Activated naive CD4-positive, alpha-beta T cell treated with anti-CD3 and anti-CD28 coated beads, Interleukin-2, amount 50 U/mL, for 24 hours (primary cell): Measurements from ENCODE around the gene EPB41L4A.

Source experiments
- H3K27ac Mint-ChIP-seq: one replicate; pipeline ENCODE4 v1.8.0; 2021; ENCODE audit warnings: mild to moderate bottlenecking, mixed read lengths
- H3K27me3 Mint-ChIP-seq: one replicate; pipeline ENCODE4 v1.8.0; 2021; ENCODE audit warnings: mixed read lengths
- H3K36me3 Mint-ChIP-seq: one replicate; pipeline ENCODE4 v1.8.0; 2021; ENCODE audit warnings: mixed read lengths
- H3K4me1 Mint-ChIP-seq: one replicate; pipeline ENCODE4 v1.8.0; 2021; ENCODE audit warnings: mixed read lengths
- H3K4me3 Mint-ChIP-seq: one replicate; pipeline ENCODE4 v1.8.0; 2021; ENCODE audit warnings: mild to moderate bottlenecking, mixed read lengths
- H3K9me3 Mint-ChIP-seq: one replicate; pipeline ENCODE4 v1.8.0; 2021; ENCODE audit warnings: mixed read lengths

The EPB41L4A gene

DNA sequence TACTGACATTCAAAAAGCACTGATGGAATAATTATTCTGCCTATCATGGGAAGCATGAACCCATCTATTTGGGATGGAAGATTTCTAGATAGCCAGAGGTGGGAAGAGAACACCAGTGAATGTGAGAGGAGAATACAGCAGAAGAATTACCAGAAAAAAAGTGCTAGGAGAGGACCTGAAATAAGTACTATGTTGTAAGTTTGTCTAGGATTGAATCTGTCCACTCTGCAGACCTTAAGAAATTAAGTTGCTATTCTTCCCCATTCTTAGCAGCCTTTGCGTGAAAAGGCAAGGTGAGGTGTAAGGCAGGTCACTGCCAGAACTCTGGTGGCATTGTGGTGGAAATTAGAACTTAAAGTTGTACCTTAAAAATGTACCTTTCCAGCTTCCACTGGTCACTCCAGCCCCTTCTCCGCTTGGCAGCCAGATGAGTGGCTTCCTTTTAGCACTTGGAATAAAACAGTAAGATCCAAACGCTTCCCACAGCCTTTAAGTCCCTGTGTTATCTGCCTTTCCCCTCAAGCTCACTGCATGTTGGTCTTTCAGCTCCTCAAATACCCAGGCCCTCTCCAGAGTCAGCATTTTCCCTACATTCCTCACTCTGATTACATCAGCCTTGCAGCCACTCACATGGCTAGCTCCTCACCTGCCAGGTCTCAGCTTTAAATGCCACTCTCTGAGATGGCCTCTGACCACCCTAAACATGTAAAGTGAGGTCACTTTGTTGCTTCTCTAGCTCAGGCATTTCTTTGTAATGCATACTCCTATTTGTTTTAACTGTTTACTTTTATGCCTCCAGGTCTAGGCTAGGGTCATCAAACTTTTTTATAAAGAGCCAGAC, 253.0 kb downstream of the EPB41L4A start:
- peaks cover 28% of the 10 kb centered on the region for H3K36me3 Mint-ChIP-seq

GRCh38 chr5:112165399-112165798, 253.7 kb downstream of the EPB41L4A start:
- Mint-ChIP-seq H3K27ac (peak overlapping the region; percentile 84), H3K36me3 (peaks cover 32% of the 10 kb centered on the region), H3K9me3 (peaks cover 2% of the 10 kb centered on the region), H3K27me3 (no peaks in the 10 kb centered on the region), H3K4me1 (peaks cover 32% of the 10 kb centered on the region), H3K4me3 (no peak overlapping the region)

More for the DNA sequence above, 253.0 kb downstream of the EPB41L4A start:
- peaks cover 28% of the 10 kb centered on the region for H3K4me1 Mint-ChIP-seq
- H3K9me3 Mint-ChIP-seq, result no peaks in the 10 kb centered on the region
- no peak overlapping the region for H3K4me3 Mint-ChIP-seq
- no peaks in the 10 kb centered on the region for H3K27me3 Mint-ChIP-seq
- H3K27ac Mint-ChIP-seq, result peak overlapping the region; percentile 84

GRCh38 chr5:112163435-112163834, 255.6 kb downstream of the EPB41L4A start:
- Mint-ChIP-seq H3K36me3 (peaks cover 31% of the 10 kb centered on the region), H3K9me3 (peaks cover 5% of the 10 kb centered on the region), H3K4me3 (peak overlapping the region; percentile 97), H3K27ac (peak overlapping the region; percentile 94), H3K27me3 (no peaks in the 10 kb centered on the region), H3K4me1 (peaks cover 48% of the 10 kb centered on the region)

- Mint-ChIP-seq H3K9me3 (peaks cover 16% of the 10 kb centered on the region), H3K36me3 (peaks cover 28% of the 10 kb centered on the region), H3K4me3 (peak overlapping the region; percentile 97), H3K4me1 (peaks cover 58% of the 10 kb centered on the region), H3K27me3 (no peaks in the 10 kb centered on the region), H3K27ac (peak overlapping the region; percentile 96)
Observed at GRCh38 chr5:112161392-112161748, 257.7 kb downstream of the EPB41L4A start.

DNA sequence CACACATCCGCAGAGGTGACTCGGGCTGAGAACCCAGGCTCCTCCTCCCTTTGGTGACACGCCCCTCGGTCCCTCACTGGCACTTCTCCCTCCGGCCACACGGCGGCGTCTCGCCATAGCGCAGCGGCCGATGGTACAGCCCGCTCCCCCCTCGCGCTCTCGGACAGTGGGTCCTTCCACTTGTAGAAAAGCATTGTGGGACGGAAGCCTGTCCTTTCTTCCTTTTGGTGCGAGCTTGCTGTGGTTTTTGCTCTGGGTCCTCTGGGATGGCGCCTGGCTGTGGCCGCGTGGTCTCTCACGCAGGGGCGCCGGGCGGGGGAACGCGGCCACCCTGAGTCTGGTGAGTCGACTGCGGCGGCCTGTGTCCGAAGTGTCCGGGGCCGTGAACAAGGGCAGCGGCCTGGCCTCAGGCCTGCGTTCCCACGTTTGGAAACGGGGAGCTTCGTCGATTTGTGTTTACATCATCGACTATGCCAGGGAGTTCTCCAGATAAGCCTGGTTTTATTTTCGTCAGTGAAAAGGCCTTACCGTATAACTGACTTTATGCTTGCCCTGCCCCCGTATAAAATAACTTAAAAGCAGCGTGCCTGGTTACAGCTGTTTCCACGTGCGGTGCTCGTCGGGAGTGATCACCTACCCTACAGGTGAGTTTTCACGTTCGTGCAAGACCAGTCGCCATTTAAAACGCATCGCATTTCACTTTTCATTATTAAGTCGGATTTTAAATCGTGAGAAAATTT, 258.3 kb downstream of the EPB41L4A start:
- H3K4me3 Mint-ChIP-seq, result peak overlapping the region; percentile 97
- peak overlapping the region; percentile 96 for H3K27ac Mint-ChIP-seq
- H3K4me1 Mint-ChIP-seq, result peaks cover 55% of the 10 kb centered on the region
- peaks cover 28% of the 10 kb centered on the region for H3K36me3 Mint-ChIP-seq
- H3K9me3 Mint-ChIP-seq, result peaks cover 16% of the 10 kb centered on the region
- H3K27me3 Mint-ChIP-seq, result no peaks in the 10 kb centered on the region

DNA sequence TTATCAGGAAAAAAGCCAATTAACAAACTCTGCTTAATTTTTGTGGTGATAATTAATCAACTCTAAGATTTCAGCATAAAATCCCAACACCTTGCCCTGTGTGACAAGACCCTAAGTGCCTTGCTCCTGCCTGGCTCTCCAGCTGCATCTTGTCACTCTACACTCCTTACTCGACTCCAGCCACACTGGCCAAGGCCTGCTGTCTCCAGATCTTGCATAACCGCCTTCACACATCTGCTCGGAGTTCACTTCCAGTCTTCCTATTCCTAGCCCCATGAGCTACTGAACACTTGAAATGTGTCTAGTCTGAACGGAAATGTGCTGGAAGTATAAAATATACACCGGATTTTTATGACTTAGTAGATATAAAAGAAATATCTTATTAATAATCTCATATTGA, 259.6 kb downstream of the EPB41L4A start:
- no peak overlapping the region for H3K4me3 Mint-ChIP-seq
- peaks cover 16% of the 10 kb centered on the region for H3K9me3 Mint-ChIP-seq
- H3K36me3 Mint-ChIP-seq, result peaks cover 28% of the 10 kb centered on the region
- H3K4me1 Mint-ChIP-seq, result peaks cover 65% of the 10 kb centered on the region
- no peak overlapping the region for H3K27ac Mint-ChIP-seq
- H3K27me3 Mint-ChIP-seq, result peaks cover 2% of the 10 kb centered on the region

DNA sequence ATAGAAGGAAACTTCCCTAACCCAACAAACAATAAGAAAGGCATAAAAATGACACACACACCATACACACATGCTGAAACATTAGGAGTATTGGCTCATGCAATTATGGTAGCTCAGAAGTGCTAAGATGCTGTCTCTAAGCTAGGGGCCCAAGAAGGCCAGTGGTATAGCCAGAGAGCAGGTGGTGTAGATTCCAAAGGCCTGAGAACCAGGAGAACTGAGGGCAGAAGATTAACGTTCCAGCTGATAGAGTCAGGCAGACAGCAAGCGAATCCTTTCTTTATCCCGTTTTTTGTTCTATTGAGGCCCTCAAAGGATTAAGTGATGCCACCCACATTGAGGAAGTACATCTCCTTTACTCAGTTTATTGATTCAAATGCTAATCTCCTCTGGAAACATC, 262.9 kb downstream of the EPB41L4A start:
- Mint-ChIP-seq H3K4me3 (no peak overlapping the region), H3K27me3 (peaks cover 2% of the 10 kb centered on the region), H3K36me3 (peaks cover 4% of the 10 kb centered on the region), H3K27ac (peak overlapping the region; percentile 25), H3K4me1 (peaks cover 42% of the 10 kb centered on the region), H3K9me3 (peaks cover 16% of the 10 kb centered on the region)

DNA sequence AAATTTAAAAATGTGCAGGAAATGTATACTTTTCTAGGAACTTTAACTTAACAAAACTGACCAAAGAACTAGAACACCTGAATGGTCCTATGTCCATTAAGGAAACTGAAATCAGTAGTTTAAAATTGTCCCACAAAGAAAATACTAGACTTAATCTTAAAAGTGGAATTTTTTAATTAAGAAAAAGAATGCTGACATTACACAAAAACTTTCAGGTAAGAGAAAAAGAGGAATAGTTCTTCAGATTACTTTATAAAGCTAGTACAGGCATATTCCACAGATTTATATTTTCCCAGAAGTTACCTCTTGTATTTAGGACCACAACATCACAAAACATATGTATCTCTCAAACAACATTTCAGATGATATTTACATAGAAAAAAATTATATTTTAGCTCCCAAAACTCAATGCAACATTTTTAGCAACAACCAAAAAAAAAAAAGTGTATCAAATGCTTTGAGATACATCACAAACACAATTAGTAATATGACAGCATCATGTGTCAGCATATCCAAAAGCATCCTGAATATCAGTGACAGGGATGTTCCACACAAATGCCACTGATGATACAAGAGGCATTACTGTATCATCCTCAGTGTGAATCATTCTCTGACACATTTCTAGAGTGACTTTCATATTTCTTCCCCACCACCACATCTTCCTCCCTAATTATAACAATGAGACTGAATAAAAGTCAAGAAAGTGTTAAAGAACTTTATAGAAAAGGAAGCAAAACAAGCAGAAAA, 264.0 kb downstream of the EPB41L4A start:
- peak overlapping the region; percentile 70 for H3K4me3 Mint-ChIP-seq
- H3K27me3 Mint-ChIP-seq, result peaks cover 2% of the 10 kb centered on the region
- H3K4me1 Mint-ChIP-seq, result peaks cover 43% of the 10 kb centered on the region
- H3K27ac Mint-ChIP-seq, result peak overlapping the region; percentile 93
- peaks cover 11% of the 10 kb centered on the region for H3K9me3 Mint-ChIP-seq
- H3K36me3 Mint-ChIP-seq, result no peaks in the 10 kb centered on the region

GRCh38 chr5:112149727-112150126, 269.4 kb downstream of the EPB41L4A start:
- H3K4me3 Mint-ChIP-seq, result no peak overlapping the region

GRCh38 chr5:112146323-112147226, 272.5 kb downstream of the EPB41L4A start:
- Mint-ChIP-seq H3K4me1 (peaks cover 8% of the 10 kb centered on the region), H3K27me3 (peaks cover 3% of the 10 kb centered on the region), H3K36me3 (no peaks in the 10 kb centered on the region), H3K27ac (no peak overlapping the region), H3K4me3 (no peak overlapping the region), H3K9me3 (no peaks in the 10 kb centered on the region)

More at GRCh38 chr5:112149727-112150126, 269.4 kb downstream of the EPB41L4A start:
- Mint-ChIP-seq H3K36me3 (no peaks in the 10 kb centered on the region), H3K4me1 (peaks cover 10% of the 10 kb centered on the region), H3K27ac (no peak overlapping the region), H3K27me3 (peaks cover under 1% of the 10 kb centered on the region), H3K9me3 (no peaks in the 10 kb centered on the region)

- H3K27ac Mint-ChIP-seq, result no peak overlapping the region
- H3K9me3 Mint-ChIP-seq, result no peaks in the 10 kb centered on the region
- peaks cover 6% of the 10 kb centered on the region for H3K27me3 Mint-ChIP-seq
- no peaks in the 10 kb centered on the region for H3K36me3 Mint-ChIP-seq
- H3K4me3 Mint-ChIP-seq, result no peak overlapping the region
- no peaks in the 10 kb centered on the region for H3K4me1 Mint-ChIP-seq
Observed at GRCh38 chr5:112143690-112144089, 275.4 kb downstream of the EPB41L4A start.

- Mint-ChIP-seq H3K27ac (no peak overlapping the region), H3K9me3 (no peaks in the 10 kb centered on the region), H3K27me3 (peaks cover 8% of the 10 kb centered on the region), H3K4me3 (no peak overlapping the region), H3K36me3 (no peaks in the 10 kb centered on the region), H3K4me1 (peaks cover under 1% of the 10 kb centered on the region)
Observed at GRCh38 chr5:112142769-112143270, 276.3 kb downstream of the EPB41L4A start.

DNA sequence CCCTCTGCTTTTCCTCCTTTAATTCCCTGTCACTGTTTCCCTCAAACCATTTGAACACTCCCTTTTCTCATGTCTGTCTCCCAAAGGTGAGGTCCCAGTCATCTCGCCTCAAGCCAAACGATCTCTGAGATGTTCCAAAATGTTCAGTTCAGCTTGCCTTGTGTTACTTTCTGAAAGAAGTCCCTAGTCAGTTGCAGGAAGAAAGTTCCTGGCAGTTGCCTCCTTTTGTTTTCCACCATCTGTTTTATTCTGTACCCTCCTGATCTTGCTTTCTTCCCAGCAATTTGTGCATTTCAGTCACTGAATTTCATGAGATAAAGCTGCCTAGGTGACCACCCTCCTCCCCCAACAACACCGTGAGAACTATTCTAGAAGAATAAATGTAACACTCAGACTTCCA, 277.5 kb downstream of the EPB41L4A start:
- no peaks in the 10 kb centered on the region for H3K36me3 Mint-ChIP-seq
- peaks cover 12% of the 10 kb centered on the region for H3K27me3 Mint-ChIP-seq
- H3K27ac Mint-ChIP-seq, result no peak overlapping the region
- H3K9me3 Mint-ChIP-seq, result no peaks in the 10 kb centered on the region
- H3K4me3 Mint-ChIP-seq, result no peak overlapping the region
- H3K4me1 Mint-ChIP-seq, result peaks cover 10% of the 10 kb centered on the region

GRCh38 chr5:112138526-112138925, 280.6 kb downstream of the EPB41L4A start:
- Mint-ChIP-seq H3K4me1 (peaks cover 10% of the 10 kb centered on the region), H3K9me3 (no peaks in the 10 kb centered on the region), H3K27ac (no peak overlapping the region), H3K4me3 (no peak overlapping the region), H3K27me3 (peaks cover 14% of the 10 kb centered on the region), H3K36me3 (no peaks in the 10 kb centered on the region)
